IMR-90 (cell line): ENCODE data around the gene CHMP3. TPM values are rescaled to one million over a fixed set of nuclear protein-coding genes. Genes with fewer than 3 reads are reported as not detected.

ENCODE experiments used
- ATAC-seq: fragments of 200-7000 bp; cut with Tn5 transposase; 2 replicates; pipeline ENCODE4 v1.9.1; 2020; ENCODE audit warnings: low read depth, mild to moderate bottlenecking, moderate library complexity
- BruUV-seq: library from RNA; stranded (reverse); fragments of 400-500 nt; replicated peaks from 2 replicates; lab custom pipeline; 2021; lab: Mats Ljungman, UMichigan
- CTCF ChIA-PET: fragments of 300-600 bp; formaldehyde crosslinking; extraction: SDS; loops from one replicate; lab custom pipeline; 2021; ENCODE audit warnings: antibody characterized with exemption; lab: Yijun Ruan, JAX
- POLR2A ChIA-PET: fragments of 300-600 bp; sonication (Branson Sonifier 250); formaldehyde crosslinking; loops from one replicate; lab custom pipeline; 2022; ENCODE audit warnings: antibody characterized with exemption; ENCODE audit not compliant: unreplicated experiment; lab: Charles Lee
- DNase-seq: peaks from one replicate; pipeline ENCODE4 v3.0.0; 2013
- H2AFZ ChIP-seq: replicated peaks from 2 replicates; pipeline ENCODE3; 2013; ENCODE audit warnings: low read length, mild to moderate bottlenecking; ENCODE audit not compliant: poor library complexity
- H2AK5ac ChIP-seq: 2 replicates; pipeline ENCODE4 v1.6.1; 2013; ENCODE audit warnings: low read depth, low read length, inconsistent platforms
- H2AK9ac ChIP-seq: replicated peaks from 2 replicates; pipeline ENCODE3; 2013; ENCODE audit warnings: mild to moderate bottlenecking, low read depth, low read length, moderate library complexity; ENCODE audit not compliant: poor library complexity
- H2BK120ac ChIP-seq: 2 replicates; pipeline ENCODE4 v1.6.1; 2013; ENCODE audit warnings: low read depth, low read length, inconsistent platforms
- H2BK15ac ChIP-seq: 3 replicates; pipeline ENCODE4 v1.6.1; 2013; ENCODE audit warnings: low read depth, low read length, inconsistent platforms
- H2BK20ac ChIP-seq: 2 replicates; pipeline ENCODE4 v1.6.1; 2013; ENCODE audit warnings: low read depth, mild to moderate bottlenecking, inconsistent platforms, low read length, moderate library complexity
- H2BK5ac ChIP-seq: 2 replicates; pipeline ENCODE4 v1.6.1; 2013; ENCODE audit warnings: mild to moderate bottlenecking, low read depth, low read length, inconsistent platforms; ENCODE audit not compliant: poor library complexity, severe bottlenecking
- H3K14ac ChIP-seq: replicated peaks from 2 replicates; pipeline ENCODE4 v1.6.1; 2013; ENCODE audit warnings: low read depth, low read length, inconsistent platforms
- H3K18ac ChIP-seq: 2 replicates; pipeline ENCODE4 v1.6.1; 2013; ENCODE audit warnings: low read depth, low read length, control low read depth
- H3K23ac ChIP-seq: 2 replicates; pipeline ENCODE4 v1.6.1; 2013; ENCODE audit warnings: low read depth, low read length, inconsistent platforms
- H3K27ac ChIP-seq: 2 replicates; pipeline ENCODE4 v1.5.1; 2013; ENCODE audit warnings: mild to moderate bottlenecking, control low read depth, low read length; ENCODE audit not compliant: insufficient read depth
- H3K27me3 ChIP-seq: 2 replicates; pipeline ENCODE4 v1.6.1; 2013; ENCODE audit warnings: low read length; ENCODE audit not compliant: control insufficient read depth, insufficient read depth
- H3K36me3 ChIP-seq: 2 replicates; pipeline ENCODE4 v1.6.1; 2013; ENCODE audit warnings: low read length, mixed read lengths; ENCODE audit not compliant: control insufficient read depth, insufficient read depth
- H3K4ac ChIP-seq: 2 replicates; pipeline ENCODE4 v1.6.1; 2013; ENCODE audit warnings: low read depth, low read length, inconsistent platforms
- H3K4me1 ChIP-seq: 2 replicates; pipeline ENCODE4 v1.6.1; 2013; ENCODE audit warnings: low read length, mixed read lengths; ENCODE audit not compliant: control insufficient read depth, insufficient read depth
- H3K4me2 ChIP-seq: 2 replicates; pipeline ENCODE4 v1.6.1; 2013; ENCODE audit warnings: low read depth, mild to moderate bottlenecking, control low read depth, low read length, moderate library complexity
- H3K4me3 ChIP-seq: 2 replicates; pipeline ENCODE4 v1.5.1; 2013; ENCODE audit warnings: low read depth, mild to moderate bottlenecking, control low read depth, low read length, moderate library complexity; ENCODE audit not compliant: insufficient read depth
- H3K56ac ChIP-seq: 2 replicates; pipeline ENCODE4 v1.6.1; 2013; ENCODE audit warnings: low read length, inconsistent platforms; ENCODE audit not compliant: insufficient read depth; ENCODE audit errors: extremely low read depth
- H3K79me1 ChIP-seq, 2 experiments: 2 replicates each; pipeline ENCODE4 v1.6.1; 2013; ENCODE audit warnings: low read length in 2 of 2, inconsistent platforms in 1 of 2, low read depth in 1 of 2
- H3K9ac ChIP-seq: 2 replicates; pipeline ENCODE4 v1.6.1; 2013; ENCODE audit warnings: low read depth, low read length, control low read depth
- H3K9me1 ChIP-seq: 2 replicates; pipeline ENCODE4 v1.6.1; 2013; ENCODE audit warnings: low read length, inconsistent platforms; ENCODE audit not compliant: insufficient read depth
- H3K9me3 ChIP-seq: 2 replicates; pipeline ENCODE4 v1.6.1; 2013; ENCODE audit warnings: low read length; ENCODE audit not compliant: control insufficient read depth, insufficient read depth
- H4K20me1 ChIP-seq: 2 replicates; pipeline ENCODE4 v1.6.1; 2013; ENCODE audit warnings: low read length, inconsistent platforms; ENCODE audit not compliant: insufficient read depth
- H4K5ac ChIP-seq: 2 replicates; pipeline ENCODE4 v1.6.1; 2013; ENCODE audit warnings: mild to moderate bottlenecking, low read depth, low read length, control low read depth
- H4K8ac ChIP-seq, 2 experiments: 2 replicates each; pipeline ENCODE4 v1.6.1; 2013; ENCODE audit warnings: low read depth in 2 of 2, low read length in 2 of 2, control low read depth in 1 of 2, inconsistent platforms in 1 of 2
- H4K91ac ChIP-seq: 2 replicates; pipeline ENCODE4 v1.6.1; 2013; ENCODE audit warnings: low read depth, low read length, inconsistent platforms; ENCODE audit not compliant: insufficient read depth
- BHLHE40 ChIP-seq: fragments of 150-350 bp; IDR thresholded peaks from 2 replicates; pipeline ENCODE4 v1.6.1; 2016; ENCODE audit warnings: mild to moderate bottlenecking, low read depth, low read length
- CEBPB ChIP-seq: IDR thresholded peaks from 2 replicates; pipeline ENCODE4 v1.6.1; 2012; ENCODE audit warnings: low read depth, low read length, improper control_type of control experiment
- CHD1 ChIP-seq: IDR thresholded peaks from 2 replicates; pipeline ENCODE4 v1.6.1; 2012; ENCODE audit warnings: low read depth, low read length, improper control_type of control experiment
- CTCF ChIP-seq: conservative IDR thresholded peaks from 2 replicates; pipeline ENCODE4 v1.5.1; 2012; ENCODE audit warnings: mild to moderate bottlenecking, low read depth, low read length, improper control_type of control experiment
- FOS ChIP-seq: fragments of 150-350 bp; IDR thresholded peaks from 2 replicates; pipeline ENCODE4 v1.6.1; 2016; ENCODE audit warnings: low read depth, low read length
- MAFK ChIP-seq: IDR thresholded peaks from 2 replicates; pipeline ENCODE4 v1.6.1; 2012; ENCODE audit warnings: low read depth, low read length, improper control_type of control experiment
- NFE2L2 ChIP-seq: fragments of 150-350 bp; IDR thresholded peaks from 2 replicates; pipeline ENCODE4 v1.6.1; 2016; ENCODE audit warnings: low read depth, mild to moderate bottlenecking, low read length
- RAD21 ChIP-seq: IDR thresholded peaks from 2 replicates; pipeline ENCODE4 v1.6.1; 2012; ENCODE audit warnings: low read length, improper control_type of control experiment
- RCOR1 ChIP-seq: IDR thresholded peaks from 2 replicates; pipeline ENCODE4 v1.6.1; 2012; ENCODE audit warnings: mild to moderate bottlenecking, low read length, improper control_type of control experiment; ENCODE audit not compliant: insufficient replicate concordance
- SMC3 ChIP-seq: fragments of 150-350 bp; IDR thresholded peaks from 2 replicates; pipeline ENCODE4 v1.6.1; 2016; ENCODE audit warnings: low read depth, mild to moderate bottlenecking, antibody characterized with exemption, low read length, moderate library complexity
- WGBS, 2 experiments: methylation state at CpG; one replicate each; pipeline versions ENCODE4 v1.1.5 to v1.1.7; 2013; ENCODE audit warnings: missing lambda C conversion rate in 2 of 2; ENCODE audit not compliant: insufficient read length in 1 of 2; ENCODE audit errors: extremely low coverage in 2 of 2; 5-methylcytosine and 5-hydroxymethylcytosine counted together
- dilution Hi-C: fragments of 300-500 bp; cut with HindIII; formaldehyde crosslinking; loops from one replicate; pipeline ENCODE4 v1.14.3; 2018; ENCODE audit warnings: low sequenced_read_pairs; ENCODE audit not compliant: unreplicated experiment
- in situ Hi-C: fragments of 300-500 bp; cut with MboI; formaldehyde crosslinking; loops from 3 replicates; pipeline ENCODE4 v1.14.3; 2019; ENCODE audit warnings: low sequenced_read_pairs, inconsistent platforms, mixed read lengths
- intact Hi-C: fragments of 100-400 bp; cut with micrococcal nuclease; formaldehyde crosslinking; loops from 2 replicates; pipeline ENCODE4 v1.10.0; 2022
- polyA plus RNA-seq, 3 experiments: library from polyadenylated mRNA; depleted of rRNA; stranded (reverse); fragments of >200 nt; gene quantifications; 2 replicates each; pipeline ENCODE4 v1.2.3, GENCODE V29; 2012; ENCODE audit warnings: low replicate concordance in 1 of 3
- total RNA-seq: library from RNA; depleted of rRNA; stranded (reverse); fragments of >200 nt; gene quantifications from 2 replicates; pipeline ENCODE4 v1.2.3, GENCODE V29; 2012
- TF ChIP-seq, protein P1 (sequence below): fragments of 150-350 bp; IDR thresholded peaks from 2 replicates; pipeline ENCODE4 v1.6.1; 2016; ENCODE audit warnings: low read depth, mild to moderate bottlenecking, low read length, moderate library complexity, borderline replicate concordance
- TF ChIP-seq, protein P2 (sequence below): fragments of 150-350 bp; IDR thresholded peaks from 2 replicates; pipeline ENCODE4 v1.6.1; 2017; ENCODE audit warnings: mild to moderate bottlenecking, antibody characterized with exemption, low read length, low read depth

The CHMP3 gene
- total and polyA plus RNA-seq, 2 of the 4 experiments (the other 2 are of a cell fraction): 38.4 to 84.6 TPM

DNA sequence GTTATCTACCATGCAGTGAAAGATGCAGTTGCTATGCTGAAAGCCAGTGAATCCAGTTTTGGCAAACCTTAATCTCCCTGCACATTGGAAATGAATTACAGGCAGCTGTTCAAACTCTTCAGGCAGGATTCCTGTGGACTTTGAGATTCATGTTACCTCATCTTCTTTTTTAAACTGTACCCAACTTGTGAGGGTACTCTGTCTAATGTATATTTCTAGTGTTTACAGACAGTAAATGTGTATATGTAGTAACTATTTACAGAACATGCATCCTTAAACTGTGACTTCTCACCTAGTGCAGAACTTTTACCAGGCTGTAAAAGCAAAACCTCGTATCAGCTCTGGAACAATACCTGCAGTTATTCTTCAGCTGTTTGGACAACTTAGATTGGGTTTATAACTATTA lies 71.2 kb downstream of the CHMP3 start:
- H4K20me1 ChIP-seq: no peaks in the 10 kb centered on the region
- no peaks in the 10 kb centered on the region for H3K27me3 ChIP-seq
- TF ChIP-seq CTCF (no peak), BHLHE40 (no peak), CEBPB (no peak), FOS (no peak), RCOR1 (no peak), SMC3 (no peak), CHD1 (no peak), MAFK (no peak), NFE2L2 (no peak), RAD21 (no peak)
- TF ChIP-seq, protein P1, sequence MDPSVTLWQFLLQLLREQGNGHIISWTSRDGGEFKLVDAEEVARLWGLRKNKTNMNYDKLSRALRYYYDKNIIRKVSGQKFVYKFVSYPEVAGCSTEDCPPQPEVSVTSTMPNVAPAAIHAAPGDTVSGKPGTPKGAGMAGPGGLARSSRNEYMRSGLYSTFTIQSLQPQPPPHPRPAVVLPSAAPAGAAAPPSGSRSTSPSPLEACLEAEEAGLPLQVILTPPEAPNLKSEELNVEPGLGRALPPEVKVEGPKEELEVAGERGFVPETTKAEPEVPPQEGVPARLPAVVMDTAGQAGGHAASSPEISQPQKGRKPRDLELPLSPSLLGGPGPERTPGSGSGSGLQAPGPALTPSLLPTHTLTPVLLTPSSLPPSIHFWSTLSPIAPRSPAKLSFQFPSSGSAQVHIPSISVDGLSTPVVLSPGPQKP: no peak
- TF ChIP-seq, protein P2, sequence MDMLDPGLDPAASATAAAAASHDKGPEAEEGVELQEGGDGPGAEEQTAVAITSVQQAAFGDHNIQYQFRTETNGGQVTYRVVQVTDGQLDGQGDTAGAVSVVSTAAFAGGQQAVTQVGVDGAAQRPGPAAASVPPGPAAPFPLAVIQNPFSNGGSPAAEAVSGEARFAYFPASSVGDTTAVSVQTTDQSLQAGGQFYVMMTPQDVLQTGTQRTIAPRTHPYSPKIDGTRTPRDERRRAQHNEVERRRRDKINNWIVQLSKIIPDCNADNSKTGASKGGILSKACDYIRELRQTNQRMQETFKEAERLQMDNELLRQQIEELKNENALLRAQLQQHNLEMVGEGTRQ: no peak
- no peak overlapping the region for H3K27ac ChIP-seq
- no peak for ATAC-seq
- no peak overlapping the region for H3K9ac ChIP-seq
- dilution Hi-C loops: no loop called here
- H2AK5ac ChIP-seq: no peak overlapping the region
- in situ Hi-C loops: no loop called here
- POLR2A ChIA-PET: no interaction called here
- H3K79me1 ChIP-seq: peaks cover 8 to 10% of the 10 kb centered on the region in 2 experiments; a peak in 3 of 4 replicates
- H2BK5ac ChIP-seq: no peak overlapping the region
- H4K8ac ChIP-seq: no peak overlapping the region
- DNase-seq: no peak
- H3K4me3 ChIP-seq: no peak overlapping the region
- no peaks in the 10 kb centered on the region for H3K9me3 ChIP-seq
- intact Hi-C loops: no loop called here
- no peak overlapping the region for H2BK15ac ChIP-seq
- H3K4me2 ChIP-seq: no peak overlapping the region
- H2AK9ac ChIP-seq: no peak overlapping the region
- H3K9me1 ChIP-seq: no peaks in the 10 kb centered on the region
- H2BK20ac ChIP-seq: no peak overlapping the region
- H4K91ac ChIP-seq: no peak overlapping the region
- H2AFZ ChIP-seq: no peak overlapping the region
- CTCF ChIA-PET: interaction anchor here (1.4 kb wide), 1 partner anchor 36 kb away, joined by 4 read pairs; no protein-coding TSS in a partner anchor
- H3K23ac ChIP-seq: no peak overlapping the region
- WGBS, 2 experiments: no CpG with 5 or more reads among the region's 1 CpG
- no peaks in the 10 kb centered on the region for H3K4me1 ChIP-seq
- H3K4ac ChIP-seq: no peak overlapping the region
- H4K5ac ChIP-seq: no peak overlapping the region
- no peak overlapping the region for H3K56ac ChIP-seq
- peaks cover 49% of the 10 kb centered on the region for H3K36me3 ChIP-seq
- no peak overlapping the region for H3K14ac ChIP-seq
- no TSS peak for BruUV-seq
- no peak overlapping the region for H2BK120ac ChIP-seq
- no peak overlapping the region for H3K18ac ChIP-seq
